DND-41 (cell line): Measurements from ENCODE around the gene ZFP36.

Experiments
- EZH2 ChIP-seq: IDR thresholded peaks from 3 replicates; pipeline ENCODE4 v1.6.1; 2012; ENCODE audit warnings: borderline replicate concordance, low read depth, mild to moderate bottlenecking, moderate library complexity, low read length, inconsistent platforms; ENCODE audit not compliant: severe bottlenecking
- TF ChIP-seq, protein P1 (sequence below): IDR thresholded peaks from 2 replicates; pipeline ENCODE4 v1.5.1; 2012; ENCODE audit warnings: borderline replicate concordance, low read length, moderate library complexity, mild to moderate bottlenecking; ENCODE audit not compliant: poor library complexity, severe bottlenecking; ENCODE audit errors: extremely low read depth

DNA sequence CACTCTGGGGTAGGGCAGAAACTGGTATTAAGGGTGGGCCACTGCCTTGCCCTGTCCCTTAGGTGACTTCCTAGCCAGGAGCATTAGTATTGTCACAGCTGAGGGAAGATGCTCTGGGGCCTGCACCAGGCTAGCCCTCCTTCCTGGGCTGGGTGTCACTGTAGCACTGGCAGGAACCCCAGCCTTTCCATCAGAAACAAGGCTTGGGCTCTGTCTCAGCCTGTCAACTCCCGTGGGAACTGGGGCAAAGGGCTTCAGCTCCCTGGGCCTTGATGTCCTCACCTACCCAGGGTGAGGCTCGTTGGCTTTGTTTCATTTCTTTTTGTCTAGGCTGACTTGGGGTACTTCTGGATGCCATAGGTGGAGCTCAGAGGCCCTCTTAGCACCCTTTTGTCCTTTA is 33.7 kb upstream of the ZFP36 start:
- TF ChIP-seq, protein P1, sequence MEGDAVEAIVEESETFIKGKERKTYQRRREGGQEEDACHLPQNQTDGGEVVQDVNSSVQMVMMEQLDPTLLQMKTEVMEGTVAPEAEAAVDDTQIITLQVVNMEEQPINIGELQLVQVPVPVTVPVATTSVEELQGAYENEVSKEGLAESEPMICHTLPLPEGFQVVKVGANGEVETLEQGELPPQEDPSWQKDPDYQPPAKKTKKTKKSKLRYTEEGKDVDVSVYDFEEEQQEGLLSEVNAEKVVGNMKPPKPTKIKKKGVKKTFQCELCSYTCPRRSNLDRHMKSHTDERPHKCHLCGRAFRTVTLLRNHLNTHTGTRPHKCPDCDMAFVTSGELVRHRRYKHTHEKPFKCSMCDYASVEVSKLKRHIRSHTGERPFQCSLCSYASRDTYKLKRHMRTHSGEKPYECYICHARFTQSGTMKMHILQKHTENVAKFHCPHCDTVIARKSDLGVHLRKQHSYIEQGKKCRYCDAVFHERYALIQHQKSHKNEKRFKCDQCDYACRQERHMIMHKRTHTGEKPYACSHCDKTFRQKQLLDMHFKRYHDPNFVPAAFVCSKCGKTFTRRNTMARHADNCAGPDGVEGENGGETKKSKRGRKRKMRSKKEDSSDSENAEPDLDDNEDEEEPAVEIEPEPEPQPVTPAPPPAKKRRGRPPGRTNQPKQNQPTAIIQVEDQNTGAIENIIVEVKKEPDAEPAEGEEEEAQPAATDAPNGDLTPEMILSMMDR = no peak
- TF ChIP-seq EZH2 = no peak
